Cardiac muscle cell (in vitro differentiated cells and primary cell): ENCODE data around the gene RET. TPM values are rescaled to one million over a fixed set of nuclear protein-coding genes. Genes with fewer than 3 reads are reported as not detected.

ENCODE experiments used
- DNase-seq, 2 donors: peaks; one replicate each; pipeline versions ENCODE4 v3.0.0 to v3.0.0-alpha.2; 2010 to 2017; ENCODE audit warnings: low read depth in 1 of 2, low spot score in 1 of 2
- H3K27ac ChIP-seq: fragments of 200-600 bp; sonication (generic); 2 replicates; pipeline ENCODE4 v1.5.1; 2016
- H3K27me3 ChIP-seq: fragments of 200-600 bp; sonication (generic); 2 replicates; pipeline ENCODE4 v1.6.0; 2016; ENCODE audit warnings: control low read depth
- H3K36me3 ChIP-seq: fragments of 200-600 bp; sonication (generic); 2 replicates; pipeline ENCODE4 v1.5.1; 2016; ENCODE audit warnings: control low read depth
- H3K4me1 ChIP-seq: fragments of 200-600 bp; sonication (generic); 2 replicates; pipeline ENCODE4 v1.8.1; 2017; ENCODE audit warnings: low read depth, mild to moderate bottlenecking, mixed run types
- H3K4me3 ChIP-seq: fragments of 200-600 bp; sonication (generic); 2 replicates; pipeline ENCODE4 v1.5.1; 2016; ENCODE audit warnings: mild to moderate bottlenecking
- H3K9me3 ChIP-seq: fragments of 200-600 bp; sonication (generic); 2 replicates; pipeline ENCODE4 v1.5.1; 2017; ENCODE audit warnings: low read depth, mild to moderate bottlenecking, control low read depth
- CTCF ChIP-seq: IDR thresholded peaks from 2 replicates; pipeline ENCODE4 v1.5.1; 2012; ENCODE audit warnings: low read depth, mild to moderate bottlenecking, low read length
- polyA plus RNA-seq: library from polyadenylated mRNA; unstranded; fragments of >200 nt; fragmentation: Nextera tagmentation; extraction: Ambion mirVana; gene quantifications from 2 replicates; pipeline ENCODE4 v1.2.1, GENCODE V29; 2016
- total RNA-seq: library from RNA; depleted of rRNA; stranded (reverse); fragments of >200 nt; gene quantifications from 2 replicates; pipeline ENCODE4 v1.2.3, GENCODE V29; 2016

Gene RET
- total and polyA plus RNA-seq, 2 experiments from 2014 or later, result 0.09 TPM; not detected in 1

DNA sequence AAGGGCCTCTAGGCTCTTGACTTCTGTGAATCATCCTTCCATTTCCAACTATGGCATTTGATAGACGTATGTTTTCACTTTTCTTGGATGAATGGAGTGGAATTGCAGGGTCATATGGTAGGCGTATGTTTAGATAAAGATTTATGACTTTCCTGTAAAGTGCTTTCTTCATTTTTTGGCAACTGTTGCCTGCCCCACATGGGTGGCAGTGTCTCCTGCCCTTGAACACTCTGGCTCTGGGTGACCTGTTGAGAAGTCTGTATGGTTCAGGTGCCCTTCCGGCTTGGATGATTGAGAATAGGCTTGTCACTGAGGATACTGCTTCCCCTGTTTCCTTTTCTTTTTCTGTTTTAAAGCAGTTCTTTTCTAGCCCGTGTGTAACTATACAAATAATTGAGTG lies 23.1 kb downstream of the RET start:
- no peaks in the 10 kb centered on the region for H3K4me1 ChIP-seq
- peaks cover 27% of the 10 kb centered on the region for H3K27me3 ChIP-seq

DNA sequence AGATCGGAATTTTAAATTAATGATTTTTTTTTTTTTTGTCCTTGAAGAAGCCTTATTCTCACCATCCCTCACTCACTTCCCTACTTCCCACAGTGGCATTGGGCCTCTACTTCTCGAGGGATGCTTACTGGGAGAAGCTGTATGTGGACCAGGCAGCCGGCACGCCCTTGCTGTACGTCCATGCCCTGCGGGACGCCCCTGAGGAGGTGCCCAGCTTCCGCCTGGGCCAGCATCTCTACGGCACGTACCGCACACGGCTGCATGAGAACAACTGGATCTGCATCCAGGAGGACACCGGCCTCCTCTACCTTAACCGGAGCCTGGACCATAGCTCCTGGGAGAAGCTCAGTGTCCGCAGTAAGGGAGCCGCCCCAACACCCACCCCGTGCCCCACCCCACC lies 23.5 kb downstream of the RET start:
- Histone ChIP-seq H3K9me3 (no peaks in the 10 kb centered on the region), H3K4me3 (no peak overlapping the region), H3K4me1 (no peaks in the 10 kb centered on the region), H3K36me3 (no peaks in the 10 kb centered on the region), H3K27me3 (peaks cover 32% of the 10 kb centered on the region), H3K27ac (no peak overlapping the region)
- TF ChIP-seq CTCF, result no peak
- DNase-seq, result no peak

More for the DNA sequence above, 23.1 kb downstream of the RET start:
- TF ChIP-seq CTCF, result no peak
- DNase-seq, result no peak
- Histone ChIP-seq H3K4me3 (no peak overlapping the region), H3K36me3 (no peaks in the 10 kb centered on the region), H3K27ac (no peak overlapping the region), H3K9me3 (no peaks in the 10 kb centered on the region)

- H3K4me1 ChIP-seq, result no peaks in the 10 kb centered on the region
- H3K4me3 ChIP-seq, result no peak overlapping the region
- H3K27me3 ChIP-seq, result peaks cover 32% of the 10 kb centered on the region
- no peak for TF ChIP-seq CTCF
- H3K36me3 ChIP-seq, result no peaks in the 10 kb centered on the region
- DNase-seq, result no peak
- H3K9me3 ChIP-seq, result no peaks in the 10 kb centered on the region
- H3K27ac ChIP-seq, result no peak overlapping the region
Measured at GRCh38 chr10:43102063-43102828, 25.4 kb downstream of the RET start.

DNA sequence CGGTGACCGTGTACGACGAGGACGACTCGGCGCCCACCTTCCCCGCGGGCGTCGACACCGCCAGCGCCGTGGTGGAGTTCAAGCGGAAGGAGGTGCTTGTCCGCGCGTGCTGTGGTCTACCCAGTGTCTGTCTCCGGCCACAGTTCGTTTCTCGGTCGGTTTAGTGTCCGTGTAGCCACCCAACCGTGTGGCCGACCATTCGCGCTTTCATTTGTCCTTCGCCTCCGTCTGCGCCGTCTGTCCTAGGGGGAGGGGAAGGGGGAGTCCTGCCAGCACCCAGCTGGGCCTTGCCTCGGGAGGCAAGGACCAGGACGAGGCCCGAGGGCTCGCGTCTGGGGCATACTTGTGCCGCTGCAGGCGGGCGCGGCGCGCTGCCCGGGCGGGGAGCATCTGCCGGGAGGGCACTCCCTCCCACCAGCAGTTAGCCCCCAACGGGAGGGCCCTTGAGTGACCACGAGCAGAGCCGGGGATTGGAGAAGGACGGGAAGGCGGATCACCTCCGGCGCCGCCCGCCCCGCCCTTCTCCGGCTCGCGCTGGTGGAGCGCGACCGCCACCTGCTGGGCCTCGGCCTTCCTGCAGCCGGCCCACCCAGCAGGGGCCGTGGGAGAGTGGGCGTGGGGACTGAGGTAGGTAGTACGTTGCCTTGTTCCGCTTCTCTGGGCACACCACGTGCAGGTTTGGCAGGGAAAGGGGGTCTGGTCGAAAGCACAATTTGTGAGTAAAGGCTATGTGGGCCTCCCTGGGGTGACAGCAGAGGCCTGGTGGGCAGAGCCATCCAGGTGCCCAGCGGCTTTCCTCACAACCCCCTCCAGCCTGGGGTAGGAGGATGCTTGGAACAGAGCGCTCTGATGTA lies 28.5 kb downstream of the RET start:
- TF ChIP-seq CTCF, result peak; percentile 96
- Histone ChIP-seq H3K4me3 (peak overlapping the region; percentile 38), H3K27me3 (peaks cover 32% of the 10 kb centered on the region), H3K27ac (no peak overlapping the region), H3K36me3 (no peaks in the 10 kb centered on the region), H3K4me1 (no peaks in the 10 kb centered on the region), H3K9me3 (no peaks in the 10 kb centered on the region)
- peak; percentile 84 to 85 for DNase-seq

- H3K4me3 ChIP-seq, result no peak overlapping the region
- H3K36me3 ChIP-seq, result no peaks in the 10 kb centered on the region
- H3K27ac ChIP-seq, result no peak overlapping the region
- TF ChIP-seq CTCF, result no peak
- no peaks in the 10 kb centered on the region for H3K9me3 ChIP-seq
- DNase-seq, result no peak
- H3K4me1 ChIP-seq, result no peaks in the 10 kb centered on the region
- peaks cover 32% of the 10 kb centered on the region for H3K27me3 ChIP-seq
Measured at GRCh38 chr10:43105956-43106229, 29.0 kb downstream of the RET start.
